ENCODE measurements around the gene CPSF3.

DNA sequence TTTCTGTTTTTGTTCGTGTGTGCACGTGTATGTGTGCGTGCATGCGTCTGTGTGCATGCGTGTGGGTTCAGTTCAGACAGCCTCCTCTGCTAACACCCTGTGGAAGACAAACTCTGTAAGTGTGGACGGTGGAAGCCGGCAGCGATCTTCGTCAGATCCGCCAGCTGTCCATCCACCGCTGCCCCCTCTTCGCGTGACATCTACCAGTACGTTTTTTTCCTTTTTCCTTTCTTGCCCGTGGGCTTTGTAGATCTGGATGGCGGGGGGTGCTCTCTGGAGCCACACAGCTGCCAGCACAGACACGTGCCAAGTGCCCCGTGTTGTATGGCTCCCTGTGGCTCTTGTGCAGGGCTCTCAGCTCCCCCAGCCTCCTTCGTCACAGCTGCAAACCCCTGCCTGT lies 32.5 kb upstream of the CPSF3 start:
- TF ChIP-seq POLR2A (IDR thresholded peaks at IDR 0.05) (no peak), POLR2AphosphoS5 (IDR thresholded peaks at IDR 0.05) (no peak), EP300 (IDR thresholded peaks at IDR 0.05) (no peak)
- TF ChIP-seq, protein P1, sequence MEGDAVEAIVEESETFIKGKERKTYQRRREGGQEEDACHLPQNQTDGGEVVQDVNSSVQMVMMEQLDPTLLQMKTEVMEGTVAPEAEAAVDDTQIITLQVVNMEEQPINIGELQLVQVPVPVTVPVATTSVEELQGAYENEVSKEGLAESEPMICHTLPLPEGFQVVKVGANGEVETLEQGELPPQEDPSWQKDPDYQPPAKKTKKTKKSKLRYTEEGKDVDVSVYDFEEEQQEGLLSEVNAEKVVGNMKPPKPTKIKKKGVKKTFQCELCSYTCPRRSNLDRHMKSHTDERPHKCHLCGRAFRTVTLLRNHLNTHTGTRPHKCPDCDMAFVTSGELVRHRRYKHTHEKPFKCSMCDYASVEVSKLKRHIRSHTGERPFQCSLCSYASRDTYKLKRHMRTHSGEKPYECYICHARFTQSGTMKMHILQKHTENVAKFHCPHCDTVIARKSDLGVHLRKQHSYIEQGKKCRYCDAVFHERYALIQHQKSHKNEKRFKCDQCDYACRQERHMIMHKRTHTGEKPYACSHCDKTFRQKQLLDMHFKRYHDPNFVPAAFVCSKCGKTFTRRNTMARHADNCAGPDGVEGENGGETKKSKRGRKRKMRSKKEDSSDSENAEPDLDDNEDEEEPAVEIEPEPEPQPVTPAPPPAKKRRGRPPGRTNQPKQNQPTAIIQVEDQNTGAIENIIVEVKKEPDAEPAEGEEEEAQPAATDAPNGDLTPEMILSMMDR (IDR thresholded peaks at IDR 0.05), result no peak
